ENCODE data around the gene MRNIP.
A peak's percentile ranks its signal among the peaks of the same experiment; 100 is the strongest.

MRNIP gene, protein sequence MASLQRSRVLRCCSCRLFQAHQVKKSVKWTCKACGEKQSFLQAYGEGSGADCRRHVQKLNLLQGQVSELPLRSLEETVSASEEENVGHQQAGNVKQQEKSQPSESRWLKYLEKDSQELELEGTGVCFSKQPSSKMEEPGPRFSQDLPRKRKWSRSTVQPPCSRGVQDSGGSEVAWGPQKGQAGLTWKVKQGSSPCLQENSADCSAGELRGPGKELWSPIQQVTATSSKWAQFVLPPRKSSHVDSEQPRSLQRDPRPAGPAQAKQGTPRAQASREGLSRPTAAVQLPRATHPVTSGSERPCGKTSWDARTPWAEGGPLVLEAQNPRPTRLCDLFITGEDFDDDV

DNA sequence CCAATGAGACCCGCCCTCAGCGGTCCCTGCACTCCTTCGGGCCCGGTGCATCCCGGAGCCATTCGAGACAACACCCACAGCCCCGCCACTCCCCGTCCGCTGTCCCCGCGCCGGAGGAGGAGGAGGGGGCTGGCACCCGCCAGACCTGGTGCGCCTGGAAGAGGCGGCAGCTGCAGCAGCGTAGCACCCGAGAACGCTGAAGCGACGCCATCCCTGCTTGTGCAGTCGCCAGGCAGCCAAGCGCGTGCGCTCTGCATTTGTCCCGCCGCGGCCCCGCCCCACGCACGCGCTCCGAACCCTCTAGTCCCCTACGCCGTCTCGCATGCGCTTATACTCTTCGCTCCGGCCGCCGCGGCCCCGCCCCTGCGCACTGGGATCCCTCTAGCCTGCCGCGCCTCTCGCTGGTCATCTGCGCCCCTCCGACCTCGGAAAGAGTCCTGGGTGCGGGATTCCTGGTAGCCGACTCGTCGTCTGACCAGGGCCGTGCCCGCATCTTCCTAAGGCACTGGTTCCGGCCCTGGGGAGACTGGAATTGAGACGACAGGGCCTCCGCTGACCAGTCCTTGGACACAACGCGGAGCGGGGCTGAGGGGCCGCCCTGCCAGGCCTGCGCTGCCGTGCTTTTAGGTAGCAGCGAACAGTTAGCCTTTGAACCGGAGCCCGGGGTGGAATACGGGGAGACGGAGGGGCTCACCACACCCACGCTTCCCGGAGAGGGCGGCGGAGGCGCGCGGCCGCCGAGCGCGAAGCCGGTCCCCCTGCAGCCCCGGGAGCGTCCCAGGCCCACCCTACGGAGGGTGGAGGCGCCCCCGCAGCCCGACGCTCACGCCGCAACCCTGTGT, at the start of gene MRNIP:
Gene MRNIP, minus strand, starts transcription at position 232 of the 842 bp plus-strand sequence. Its CDS starts 21 bp downstream, at position 211.
- DNase-seq (ENCODE audit: low read depth, low spot score): peak; percentile 96
- H3K4me3 ChIP-seq (ENCODE audit: low read depth, low read length): peak within 1 kb of the TSS; percentile 92

DNA sequence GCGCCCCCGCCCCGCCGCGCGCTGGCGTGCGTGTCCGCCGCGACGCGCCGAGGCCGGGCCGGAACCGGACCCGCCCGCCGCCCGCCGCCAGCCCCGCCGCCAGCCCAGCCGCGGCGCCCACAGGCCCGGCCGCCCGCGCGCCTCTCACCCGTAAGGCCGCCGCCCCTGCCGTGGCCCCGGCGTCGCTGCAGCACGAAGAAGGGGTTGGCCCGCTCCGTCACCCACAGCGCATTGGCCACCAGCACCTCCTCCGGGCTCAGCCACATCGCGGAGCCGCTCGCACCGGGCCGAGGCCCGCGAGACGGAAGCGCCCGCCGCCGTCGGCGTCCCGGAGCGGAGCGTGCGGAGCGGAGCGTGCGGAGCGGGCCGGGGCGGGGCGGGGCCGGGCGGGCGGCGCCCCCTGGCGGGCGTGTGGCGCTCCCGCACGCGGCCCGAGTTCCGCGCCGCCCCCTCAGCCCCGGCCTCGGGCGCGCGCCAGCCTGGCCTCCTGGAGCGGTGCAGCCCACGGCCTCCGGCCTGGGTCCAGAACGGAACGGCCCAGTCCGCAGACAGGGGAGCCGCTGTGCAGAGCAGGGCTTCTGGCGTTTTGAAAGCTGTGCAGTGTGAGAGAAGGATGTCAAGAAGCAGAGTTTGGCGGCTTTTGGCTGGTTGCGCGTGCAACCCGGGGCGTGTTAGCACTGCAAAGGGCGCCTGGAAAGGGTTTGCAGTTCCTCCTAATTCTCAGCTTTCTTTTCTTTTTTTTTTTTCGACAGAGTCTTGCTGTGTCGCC, 49.1 kb upstream of the MRNIP start, which contains the start of gene TBC1D9B:
Gene TBC1D9B, minus strand, starts transcription at position 342 of the 769 bp plus-strand sequence. Its CDS starts 76 bp downstream, at position 266.
- TF ChIP-seq, protein P1, sequence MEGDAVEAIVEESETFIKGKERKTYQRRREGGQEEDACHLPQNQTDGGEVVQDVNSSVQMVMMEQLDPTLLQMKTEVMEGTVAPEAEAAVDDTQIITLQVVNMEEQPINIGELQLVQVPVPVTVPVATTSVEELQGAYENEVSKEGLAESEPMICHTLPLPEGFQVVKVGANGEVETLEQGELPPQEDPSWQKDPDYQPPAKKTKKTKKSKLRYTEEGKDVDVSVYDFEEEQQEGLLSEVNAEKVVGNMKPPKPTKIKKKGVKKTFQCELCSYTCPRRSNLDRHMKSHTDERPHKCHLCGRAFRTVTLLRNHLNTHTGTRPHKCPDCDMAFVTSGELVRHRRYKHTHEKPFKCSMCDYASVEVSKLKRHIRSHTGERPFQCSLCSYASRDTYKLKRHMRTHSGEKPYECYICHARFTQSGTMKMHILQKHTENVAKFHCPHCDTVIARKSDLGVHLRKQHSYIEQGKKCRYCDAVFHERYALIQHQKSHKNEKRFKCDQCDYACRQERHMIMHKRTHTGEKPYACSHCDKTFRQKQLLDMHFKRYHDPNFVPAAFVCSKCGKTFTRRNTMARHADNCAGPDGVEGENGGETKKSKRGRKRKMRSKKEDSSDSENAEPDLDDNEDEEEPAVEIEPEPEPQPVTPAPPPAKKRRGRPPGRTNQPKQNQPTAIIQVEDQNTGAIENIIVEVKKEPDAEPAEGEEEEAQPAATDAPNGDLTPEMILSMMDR (IDR thresholded peaks at IDR 0.05; ENCODE audit: low read depth, low read length): peak; percentile 24
- H3K4me3 ChIP-seq (ENCODE audit: low read depth, low read length): peak within 1 kb of the TSS; percentile 76
- in situ Hi-C loops (cut with HindIII; ENCODE audit: low sequenced_read_pairs): no loop called here

More for the DNA sequence above, at the start of gene MRNIP:
- TF ChIP-seq, protein P1 (IDR thresholded peaks at IDR 0.05; ENCODE audit: low read depth, low read length): peak; percentile 10
- in situ Hi-C loops (cut with HindIII; ENCODE audit: low sequenced_read_pairs): no loop called here

DNA sequence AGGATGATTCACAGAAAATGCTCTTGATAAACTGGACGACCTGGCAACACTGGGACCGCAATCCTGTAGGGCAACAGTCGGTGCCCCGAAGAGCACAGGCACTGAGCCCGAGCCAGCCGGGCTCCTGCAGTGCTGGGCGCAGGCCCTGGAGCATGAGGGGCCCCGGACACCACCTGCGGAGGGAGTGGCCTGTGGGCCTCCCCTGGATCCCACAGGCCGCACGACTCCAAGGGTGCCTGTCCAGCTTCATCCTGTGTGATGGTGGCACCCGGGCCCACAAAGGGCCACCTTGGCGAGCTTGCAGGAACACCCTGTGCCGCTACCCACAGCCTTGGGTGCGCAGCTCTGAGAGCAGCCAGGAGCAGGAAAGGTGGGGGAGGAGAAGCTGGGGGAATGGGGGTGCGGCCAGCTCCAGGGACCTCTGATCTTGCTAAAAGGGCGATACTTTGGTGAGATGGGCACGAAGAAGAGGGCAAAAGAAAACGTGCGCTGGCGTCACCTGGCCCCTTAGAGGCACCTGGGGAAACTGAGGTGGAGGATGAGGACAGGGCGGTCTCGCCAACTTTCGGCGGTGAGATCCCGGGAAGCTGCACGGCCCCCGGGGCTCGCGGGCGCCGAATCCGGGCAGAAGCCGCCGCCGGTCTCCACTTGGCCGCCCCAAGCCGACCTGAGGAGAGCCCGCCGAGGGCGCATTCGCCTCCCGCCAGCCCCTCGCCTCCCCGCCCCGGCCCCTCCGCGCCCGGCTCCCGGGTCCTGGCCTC, 48.4 kb upstream of the MRNIP start:
- in situ Hi-C loops (cut with HindIII; ENCODE audit: low sequenced_read_pairs): no loop called here
- peak; percentile 4 for DNase-seq (ENCODE audit: low read depth, low spot score)
- TF ChIP-seq, protein P1 (IDR thresholded peaks at IDR 0.05; ENCODE audit: low read depth, low read length): no peak
- peak overlapping the region; percentile 76 for H3K4me3 ChIP-seq (ENCODE audit: low read depth, low read length)

More for the DNA sequence above, 49.1 kb upstream of the MRNIP start, which contains the start of gene TBC1D9B:
- DNase-seq (ENCODE audit: low read depth, low spot score): peak; percentile 50

DNA sequence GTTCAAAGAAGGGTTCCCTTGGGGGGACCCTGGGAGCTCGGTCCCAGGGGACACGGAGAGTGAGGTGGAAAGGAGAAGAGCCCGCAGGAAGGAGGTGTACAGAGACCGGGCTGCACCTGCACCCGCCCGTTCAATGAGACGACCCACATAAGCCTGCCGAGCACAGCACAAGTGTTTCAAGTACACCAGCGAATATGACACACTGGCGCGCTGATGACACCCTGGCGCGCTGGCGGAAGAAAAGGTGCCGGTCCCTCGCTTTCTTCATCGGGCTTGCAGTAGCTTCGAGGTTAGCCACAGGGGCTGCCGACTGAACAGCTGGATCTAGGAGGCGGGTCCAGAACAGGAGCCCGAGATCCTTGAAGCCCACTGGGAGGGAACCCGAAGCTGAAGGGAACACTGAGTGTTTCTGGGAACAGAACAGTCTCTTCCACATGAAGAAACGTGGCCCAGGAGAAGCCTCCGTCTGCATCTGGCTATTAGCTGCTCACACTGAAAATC, 47.7 kb upstream of the MRNIP start:
- peak; percentile 3 for DNase-seq (ENCODE audit: low read depth, low spot score)
- H3K4me3 ChIP-seq (ENCODE audit: low read depth, low read length): peak overlapping the region; percentile 76
- in situ Hi-C loops (cut with HindIII; ENCODE audit: low sequenced_read_pairs): no loop called here
- TF ChIP-seq, protein P1 (IDR thresholded peaks at IDR 0.05; ENCODE audit: low read depth, low read length): no peak

DNA sequence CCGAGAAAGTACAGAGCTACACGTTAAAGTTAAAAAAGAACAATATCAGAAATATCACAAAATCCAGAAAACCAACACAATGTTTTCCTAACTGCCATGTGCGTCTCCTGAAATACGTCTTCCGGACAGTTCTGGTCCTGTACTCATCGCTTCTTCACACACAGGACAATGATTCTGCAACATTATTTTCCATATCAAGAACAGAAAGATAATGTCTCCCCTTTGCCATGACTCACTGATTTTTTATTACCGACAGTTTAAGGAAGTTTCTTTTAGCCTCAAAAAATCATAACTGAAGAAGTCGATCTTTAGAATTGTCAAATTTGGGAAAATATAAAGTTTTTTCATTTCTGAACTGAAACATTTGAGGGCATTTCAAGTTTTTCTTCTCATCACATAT, 46.5 kb upstream of the MRNIP start:
- DNase-seq (ENCODE audit: low read depth, low spot score): no peak
- in situ Hi-C loops (cut with HindIII; ENCODE audit: low sequenced_read_pairs): no loop called here
- TF ChIP-seq, protein P1 (IDR thresholded peaks at IDR 0.05; ENCODE audit: low read depth, low read length): no peak
- no peak overlapping the region for H3K4me3 ChIP-seq (ENCODE audit: low read depth, low read length)

Measured in astrocyte of the spinal cord (primary cell).